CD4-positive, alpha-beta T cell treated with Interleukin-6 at 100 ng/mL for 8 hours (primary cell): Measurements from ENCODE around the gene JSRP1.
"Not testable (repeated sequence)": the region's sequence is repeated elsewhere in the genome, so short reads cannot be mapped to it uniquely, and the experiment has no call there.

Source experiments
- DNase-seq: peaks from one replicate; pipeline ENCODE4 v3.0.0-alpha.2; 2020; ENCODE audit warnings: mixed read lengths, low spot score

Gene JSRP1

GRCh38 chr19:2282062-2282861, 26.0 kb upstream of the JSRP1 start, which contains the start of gene PEAK3:
PEAK3 (minus strand) TSS chr19:2282175; CDS start chr19:2280931, 1,244 bp downstream.
- DNase-seq = peak; percentile 30

- DNase-seq = not testable (repeated sequence)
Measured at GRCh38 chr19:2281265-2282061, 25.2 kb upstream of the JSRP1 start.

GRCh38 chr19:2280633-2281264, 24.5 kb upstream of the JSRP1 start:
- DNase-seq = no peak

DNA sequence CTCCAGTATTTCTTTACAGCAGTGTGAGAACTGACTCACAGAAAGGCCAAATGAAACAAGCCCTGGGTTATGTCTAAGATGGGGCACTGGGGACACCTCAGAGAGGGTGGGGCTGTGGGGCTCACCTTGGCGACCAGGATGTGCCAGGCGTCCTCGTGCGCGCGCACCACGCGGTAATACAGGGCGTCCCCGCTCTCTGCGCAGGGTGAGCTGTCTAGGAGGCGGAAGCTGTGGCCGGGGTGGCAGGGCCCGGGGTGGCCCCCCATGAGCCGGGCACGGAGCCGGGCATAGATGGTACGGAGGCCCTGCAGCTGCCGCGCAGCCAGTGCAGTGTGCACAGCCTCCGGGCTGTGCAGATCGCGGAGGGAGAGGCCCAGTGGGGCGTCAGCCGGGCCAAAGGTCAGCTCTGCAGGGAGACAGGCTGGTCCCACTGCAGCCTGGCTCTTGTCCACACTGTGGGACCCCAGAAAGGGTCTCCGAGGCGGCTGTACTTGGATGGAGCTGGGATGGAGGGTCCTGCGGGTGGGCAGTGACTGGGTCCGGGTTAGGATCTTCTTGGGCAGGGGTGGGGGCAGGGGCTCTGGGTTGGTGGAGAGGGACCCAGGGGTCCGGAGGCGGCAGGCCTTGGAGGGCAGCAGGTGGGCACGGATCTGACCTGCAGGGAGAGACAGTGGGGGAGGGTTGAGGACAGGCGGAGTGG, 22.4 kb upstream of the JSRP1 start:
- no peak for DNase-seq

GRCh38 chr19:2277138-2277537, 20.9 kb upstream of the JSRP1 start:
- DNase-seq = no peak

GRCh38 chr19:2276429-2276986, 20.3 kb upstream of the JSRP1 start:
- DNase-seq = no peak

GRCh38 chr19:2275588-2276428, 19.6 kb upstream of the JSRP1 start:
- no peak for DNase-seq

- peak; percentile 48 for DNase-seq
Measured at GRCh38 chr19:2274931-2275535, 18.8 kb upstream of the JSRP1 start.

- DNase-seq = no peak
Measured at GRCh38 chr19:2274185-2274711, 18.0 kb upstream of the JSRP1 start.

DNA sequence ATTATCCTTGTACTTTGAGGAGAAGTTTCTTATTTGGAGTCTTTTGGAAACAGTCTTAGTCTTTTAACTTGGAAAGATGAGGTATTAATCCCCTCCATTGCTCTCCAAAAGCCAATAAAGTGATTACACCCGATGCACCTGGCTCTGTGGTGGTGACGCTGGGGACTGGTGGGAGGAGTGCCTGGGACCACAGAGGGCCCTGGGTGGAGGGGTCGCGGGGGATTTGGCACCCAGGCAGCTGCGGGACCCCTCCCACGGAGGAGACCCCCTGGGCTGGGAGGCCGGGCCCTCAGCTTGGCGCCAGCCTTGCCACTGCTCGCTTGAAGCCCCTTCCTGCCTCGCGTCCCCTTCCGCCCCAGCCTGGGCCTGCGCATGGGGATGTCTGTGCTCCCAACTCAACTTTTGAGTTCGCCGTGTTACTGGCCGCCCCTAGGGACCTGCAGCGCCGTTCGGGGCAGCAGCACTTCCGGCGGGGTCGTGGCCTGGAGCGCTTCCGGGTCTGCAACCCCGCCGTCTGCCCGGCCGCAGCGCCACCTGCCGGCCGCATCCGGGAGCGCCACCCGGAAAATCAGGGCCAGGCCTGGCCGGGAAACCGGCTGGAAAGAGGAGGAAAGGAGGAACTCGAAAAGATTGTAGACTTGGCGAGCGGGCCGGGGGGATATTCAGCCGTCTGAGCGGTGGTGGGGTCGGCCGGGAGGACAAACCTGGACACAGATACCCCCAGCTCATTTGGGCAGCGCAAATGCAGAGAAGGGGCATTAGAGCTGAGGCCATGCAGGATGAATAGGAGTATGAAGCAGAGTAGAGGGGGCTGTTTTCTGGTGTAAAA, 17.4 kb upstream of the JSRP1 start:
- DNase-seq = peak; percentile 61

GRCh38 chr19:2271234-2272103, 15.3 kb upstream of the JSRP1 start:
- DNase-seq = no peak

DNA sequence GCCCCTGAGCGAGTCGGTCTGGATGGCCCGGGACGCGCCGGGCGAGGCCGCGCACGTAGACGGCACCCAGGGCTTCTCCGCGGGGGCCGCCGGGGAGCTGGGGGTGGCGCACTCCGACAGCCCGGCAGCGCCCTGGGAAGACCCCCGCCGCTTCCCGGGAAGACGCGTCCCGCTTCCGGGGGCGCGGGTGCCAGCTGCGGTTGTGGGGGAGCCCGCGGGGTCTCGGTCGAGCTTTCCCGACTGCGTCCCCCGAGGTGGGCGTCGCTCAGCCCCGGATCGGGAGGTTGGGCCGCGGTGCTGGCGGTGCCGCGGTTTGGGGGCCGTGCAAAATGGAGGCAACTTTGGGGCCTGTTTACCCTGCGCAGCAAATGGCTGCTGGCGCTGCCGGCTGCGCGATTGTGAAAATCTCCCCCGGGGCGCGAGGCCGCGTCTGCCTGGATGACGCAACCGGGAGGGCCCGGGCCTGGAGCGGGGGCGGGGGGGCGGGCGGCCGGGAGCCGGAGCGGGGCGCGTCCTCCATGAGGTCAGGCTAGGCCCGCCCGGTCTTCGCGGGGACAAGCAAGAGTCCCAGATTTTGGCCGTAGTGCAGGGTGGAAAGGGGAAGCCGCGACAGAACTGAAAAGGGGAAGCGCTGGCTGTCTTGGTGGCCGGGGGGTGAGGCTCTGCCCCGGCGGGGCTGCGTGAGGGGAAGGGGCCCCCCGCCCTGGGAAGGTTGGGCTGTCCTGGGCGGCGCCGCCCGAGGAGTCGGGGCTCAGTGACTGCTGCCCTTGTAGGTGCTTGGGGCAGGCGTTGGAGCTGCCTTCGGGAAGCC, 14.4 kb upstream of the JSRP1 start:
- DNase-seq = peak; percentile 54

DNA sequence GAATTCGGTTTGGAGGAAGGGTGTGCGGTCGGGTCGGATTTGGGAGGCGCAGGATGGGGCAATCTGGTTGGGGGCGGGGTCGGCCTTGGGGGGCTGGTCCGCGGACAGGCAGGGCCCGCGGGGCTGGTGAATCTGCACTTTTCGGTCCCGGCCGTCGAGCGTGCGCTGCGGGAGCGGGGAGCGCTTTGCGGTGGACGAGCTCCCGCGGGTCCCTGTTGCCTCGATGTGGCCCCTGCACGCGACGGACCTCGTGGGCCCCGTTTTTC, 13.9 kb upstream of the JSRP1 start:
- no peak for DNase-seq

GRCh38 chr19:2269244-2270156, 13.3 kb upstream of the JSRP1 start:
- peak; percentile 98 for DNase-seq

DNA sequence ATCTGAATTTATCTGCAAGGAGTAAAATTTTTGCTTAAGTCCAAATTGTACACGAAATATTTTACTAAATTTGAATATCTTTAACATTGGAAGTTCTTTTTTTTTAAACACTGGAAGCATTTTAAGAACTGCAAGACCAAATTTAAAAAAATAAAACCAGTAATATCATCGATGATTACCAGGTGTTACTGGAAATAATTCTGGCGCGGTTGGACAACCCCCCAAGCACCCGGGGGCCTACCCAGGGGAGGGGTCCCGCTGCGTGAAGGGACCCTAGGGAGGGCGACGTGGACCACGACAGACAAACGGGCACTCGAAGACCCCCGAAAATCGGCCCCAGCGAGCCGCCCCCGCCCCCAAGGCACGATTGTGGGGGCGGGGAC, 12.6 kb upstream of the JSRP1 start:
- DNase-seq = no peak

DNA sequence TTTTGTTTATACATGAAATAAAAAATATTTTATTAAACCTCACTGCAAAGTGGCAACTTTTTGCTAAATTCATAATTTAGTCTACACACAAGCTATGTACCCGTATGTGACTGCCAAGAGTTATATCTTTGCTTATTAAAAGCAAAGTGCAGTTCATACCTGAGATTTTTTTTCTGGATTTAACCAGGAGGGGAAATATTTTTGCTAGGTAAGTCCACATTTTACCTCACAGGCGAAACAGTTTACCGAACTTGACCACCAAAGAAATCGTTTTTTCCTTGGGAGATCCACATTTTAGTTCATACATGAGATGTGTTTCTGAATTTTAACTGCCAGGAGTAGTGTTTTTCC, 12.2 kb upstream of the JSRP1 start:
- no peak for DNase-seq
